ENCODE data around the gene EVL.
"Not testable (repeated sequence)": the region's sequence is repeated elsewhere in the genome, so short reads cannot be mapped to it uniquely, and the experiment has no call there.

The EVL gene

GRCh38 chr14:100168506-100168905 is 103.3 kb downstream of the EVL start:
- no peak for TF ChIP-seq CTCF (IDR thresholded peaks at IDR 0.05; ENCODE audit: insufficient read depth, low read length, poor library complexity, severe bottlenecking)
- no peaks in the 10 kb centered on the region for H3K36me3 ChIP-seq (ENCODE audit: control insufficient read depth, insufficient read depth, low read length)
- H3K27me3 ChIP-seq (replicated peaks; ENCODE audit: control insufficient read depth, insufficient read depth, low read length), result no peaks in the 10 kb centered on the region; the same call in 1 of the 2 replicates
- DNase-seq (ENCODE audit: extremely low read depth, insufficient read length), result no peak
- no peak overlapping the region for H3K4me3 ChIP-seq (replicated peaks; ENCODE audit: low read depth, low read length)

- H3K36me3 ChIP-seq (ENCODE audit: control insufficient read depth, insufficient read depth, low read length), result no peaks in the 10 kb centered on the region
These were observed 105.7 kb downstream of the EVL start for GRCh38 chr14:100170880-100171279.

GRCh38 chr14:100172811-100173210 is 107.6 kb downstream of the EVL start:
- Histone ChIP-seq H3K4me3 (replicated peaks; ENCODE audit: low read depth, low read length) (no peak overlapping the region), H3K36me3 (ENCODE audit: control insufficient read depth, insufficient read depth, low read length) (no peaks in the 10 kb centered on the region), H3K27me3 (replicated peaks; ENCODE audit: control insufficient read depth, insufficient read depth, low read length) (no peaks in the 10 kb centered on the region; the same call in 1 of the 2 replicates)
- no peak for TF ChIP-seq CTCF (IDR thresholded peaks at IDR 0.05; ENCODE audit: insufficient read depth, low read length, poor library complexity, severe bottlenecking)
- DNase-seq (ENCODE audit: extremely low read depth, insufficient read length), result no peak

More at GRCh38 chr14:100170880-100171279, 105.7 kb downstream of the EVL start:
- H3K4me3 ChIP-seq (replicated peaks; ENCODE audit: low read depth, low read length), result no peak overlapping the region
- DNase-seq (ENCODE audit: extremely low read depth, insufficient read length), result no peak
- TF ChIP-seq CTCF (IDR thresholded peaks at IDR 0.05; ENCODE audit: insufficient read depth, low read length, poor library complexity, severe bottlenecking), result no peak
- H3K27me3 ChIP-seq (replicated peaks; ENCODE audit: control insufficient read depth, insufficient read depth, low read length), result no peaks in the 10 kb centered on the region; the same call in 1 of the 2 replicates

- Histone ChIP-seq H3K27me3 (replicated peaks; ENCODE audit: control insufficient read depth, insufficient read depth, low read length) (no peaks in the 10 kb centered on the region; the same call in 1 of the 2 replicates), H3K36me3 (ENCODE audit: control insufficient read depth, insufficient read depth, low read length) (no peaks in the 10 kb centered on the region), H3K4me3 (replicated peaks; ENCODE audit: low read depth, low read length) (no peak overlapping the region)
- DNase-seq (ENCODE audit: extremely low read depth, insufficient read length), result no peak
- TF ChIP-seq CTCF (IDR thresholded peaks at IDR 0.05; ENCODE audit: insufficient read depth, low read length, poor library complexity, severe bottlenecking), result peak; percentile 27
These were observed 108.1 kb downstream of the EVL start for GRCh38 chr14:100173353-100173752.

GRCh38 chr14:100176811-100177327 is 111.6 kb downstream of the EVL start:
- Histone ChIP-seq H3K36me3 (ENCODE audit: control insufficient read depth, insufficient read depth, low read length) (no peaks in the 10 kb centered on the region), H3K27me3 (replicated peaks; ENCODE audit: control insufficient read depth, insufficient read depth, low read length) (no peaks in the 10 kb centered on the region; the same call in 1 of the 2 replicates), H3K4me3 (replicated peaks; ENCODE audit: low read depth, low read length) (no peak overlapping the region)
- DNase-seq (ENCODE audit: extremely low read depth, insufficient read length), result no peak
- no peak for TF ChIP-seq CTCF (IDR thresholded peaks at IDR 0.05; ENCODE audit: insufficient read depth, low read length, poor library complexity, severe bottlenecking)

- Histone ChIP-seq H3K27me3 (replicated peaks; ENCODE audit: control insufficient read depth, insufficient read depth, low read length) (no peaks in the 10 kb centered on the region; the same call in 1 of the 2 replicates), H3K4me3 (replicated peaks; ENCODE audit: low read depth, low read length) (no peak overlapping the region), H3K36me3 (ENCODE audit: control insufficient read depth, insufficient read depth, low read length) (no peaks in the 10 kb centered on the region)
- TF ChIP-seq CTCF (IDR thresholded peaks at IDR 0.05; ENCODE audit: insufficient read depth, low read length, poor library complexity, severe bottlenecking), result no peak
- no peak for DNase-seq (ENCODE audit: extremely low read depth, insufficient read length)
These were observed 113.5 kb downstream of the EVL start for GRCh38 chr14:100178691-100179090.

- not testable (repeated sequence) for H3K36me3 ChIP-seq (ENCODE audit: control insufficient read depth, insufficient read depth, low read length); H3K27me3 ChIP-seq (replicated peaks; ENCODE audit: control insufficient read depth, insufficient read depth, low read length); DNase-seq (ENCODE audit: extremely low read depth, insufficient read length); H3K4me3 ChIP-seq (replicated peaks; ENCODE audit: low read depth, low read length)
These were observed 115.4 kb downstream of the EVL start for GRCh38 chr14:100180671-100181070.

- not testable (repeated sequence) for DNase-seq (ENCODE audit: extremely low read depth, insufficient read length); H3K27me3 ChIP-seq (replicated peaks; ENCODE audit: control insufficient read depth, insufficient read depth, low read length); H3K36me3 ChIP-seq (ENCODE audit: control insufficient read depth, insufficient read depth, low read length); H3K4me3 ChIP-seq (replicated peaks; ENCODE audit: low read depth, low read length)
These were observed 116.8 kb downstream of the EVL start for GRCh38 chr14:100181876-100182551.
